Duodenal mucosa (tissue), 2 donors: ENCODE results near the gene TACC2.

ENCODE experiments used
- H3K27ac ChIP-seq: one replicate; pipeline ENCODE4 v1.7.0; 2013; ENCODE audit warnings: low read depth, low read length
- H3K27me3 ChIP-seq, 2 donors: one replicate each; pipeline ENCODE4 v1.7.0; 2013; ENCODE audit warnings: low read length in 2 of 2, control low read depth in 1 of 2; ENCODE audit not compliant: insufficient read depth in 2 of 2, control insufficient read depth in 1 of 2
- H3K36me3 ChIP-seq, 2 donors: one replicate each; pipeline ENCODE4 v1.7.0; 2013; ENCODE audit warnings: low read length in 2 of 2, control low read depth in 1 of 2; ENCODE audit not compliant: insufficient read depth in 2 of 2, control insufficient read depth in 1 of 2
- H3K4me1 ChIP-seq, 2 donors: one replicate each; pipeline ENCODE4 v1.7.0; 2013; ENCODE audit warnings: low read length in 2 of 2, control low read depth in 1 of 2; ENCODE audit not compliant: insufficient read depth in 2 of 2, control insufficient read depth in 1 of 2
- H3K4me3 ChIP-seq, 2 donors: one replicate each; pipeline ENCODE4 v1.7.0; 2013; ENCODE audit warnings: low read length in 2 of 2, low read depth in 1 of 2
- H3K9ac ChIP-seq, 2 donors: one replicate each; pipeline ENCODE4 v1.7.0; 2013; ENCODE audit warnings: low read length in 2 of 2, low read depth in 1 of 2
- H3K9me3 ChIP-seq, 2 donors: one replicate each; pipeline ENCODE4 v1.7.0; 2013; ENCODE audit warnings: low read length in 2 of 2, control low read depth in 1 of 2; ENCODE audit not compliant: control insufficient read depth in 1 of 2

The TACC2 gene

GRCh38 chr10:122044045-122044661 is 55.2 kb downstream of the TACC2 start:
- Histone ChIP-seq H3K27ac (no peak overlapping the region), H3K36me3 (no peaks in the 10 kb centered on the region), H3K4me1 (peaks cover 13 to 15% of the 10 kb centered on the region in 2 donors), H3K27me3 (no peaks in the 10 kb centered on the region), H3K9me3 (no peaks in the 10 kb centered on the region), H3K9ac (peak overlapping the region in 1 of 2 donors; percentile 1), H3K4me3 (peak overlapping the region in 1 of 2 donors; percentile 2)

- H3K4me1 ChIP-seq = peaks cover 14 to 16% of the 10 kb centered on the region in 2 donors
- no peak overlapping the region for H3K27ac ChIP-seq
- H3K36me3 ChIP-seq = no peaks in the 10 kb centered on the region
- H3K9ac ChIP-seq = peak overlapping the region in 1 of 2 donors; percentile 1
- no peaks in the 10 kb centered on the region for H3K27me3 ChIP-seq
- peak overlapping the region; percentile 2 to 13 for H3K4me3 ChIP-seq
- H3K9me3 ChIP-seq = no peaks in the 10 kb centered on the region
Measured at GRCh38 chr10:122044713-122045112, 55.8 kb downstream of the TACC2 start.

GRCh38 chr10:122045212-122045611 is 56.2 kb downstream of the TACC2 start:
- Histone ChIP-seq H3K9ac (no peak overlapping the region), H3K36me3 (no peaks in the 10 kb centered on the region), H3K4me3 (peak overlapping the region in 1 of 2 donors; percentile 13), H3K4me1 (peaks cover 19 to 21% of the 10 kb centered on the region in 2 donors), H3K27me3 (no peaks in the 10 kb centered on the region), H3K9me3 (no peaks in the 10 kb centered on the region), H3K27ac (no peak overlapping the region)

- Histone ChIP-seq H3K27ac (no peak overlapping the region), H3K36me3 (no peaks in the 10 kb centered on the region), H3K9ac (no peak overlapping the region), H3K9me3 (no peaks in the 10 kb centered on the region), H3K4me1 (peaks cover 30 to 32% of the 10 kb centered on the region in 2 donors), H3K4me3 (no peak overlapping the region), H3K27me3 (no peaks in the 10 kb centered on the region)
Measured at GRCh38 chr10:122047560-122047959, 58.6 kb downstream of the TACC2 start.

- H3K27ac ChIP-seq = no peak overlapping the region
Measured at GRCh38 chr10:122049076-122049475, 60.1 kb downstream of the TACC2 start.

GRCh38 chr10:122050311-122050710 is 61.3 kb downstream of the TACC2 start:
- Histone ChIP-seq H3K36me3 (peaks cover 0 to 3% of the 10 kb centered on the region in 2 donors), H3K27ac (no peak overlapping the region), H3K9ac (peak overlapping the region in 1 of 2 donors; percentile 32), H3K9me3 (no peaks in the 10 kb centered on the region), H3K4me3 (peak overlapping the region; percentile 13 to 37), H3K4me1 (peaks cover 17 to 19% of the 10 kb centered on the region in 2 donors), H3K27me3 (no peaks in the 10 kb centered on the region)

More at GRCh38 chr10:122049076-122049475, 60.1 kb downstream of the TACC2 start:
- H3K9me3 ChIP-seq = no peaks in the 10 kb centered on the region
- H3K36me3 ChIP-seq = peaks cover 0 to 3% of the 10 kb centered on the region in 2 donors
- no peaks in the 10 kb centered on the region for H3K27me3 ChIP-seq
- H3K4me1 ChIP-seq = peaks cover 29 to 30% of the 10 kb centered on the region in 2 donors
- H3K9ac ChIP-seq = no peak overlapping the region
- H3K4me3 ChIP-seq = no peak overlapping the region

GRCh38 chr10:122050811-122051210 is 61.8 kb downstream of the TACC2 start:
- H3K9me3 ChIP-seq = no peaks in the 10 kb centered on the region
- H3K36me3 ChIP-seq = peaks cover 0 to 3% of the 10 kb centered on the region in 2 donors
- no peak overlapping the region for H3K27ac ChIP-seq
- H3K4me1 ChIP-seq = peaks cover 15 to 19% of the 10 kb centered on the region in 2 donors
- no peak overlapping the region for H3K9ac ChIP-seq
- no peaks in the 10 kb centered on the region for H3K27me3 ChIP-seq
- H3K4me3 ChIP-seq = no peak overlapping the region

- Histone ChIP-seq H3K27ac (no peak overlapping the region), H3K9ac (no peak overlapping the region)
Measured at GRCh38 chr10:122051609-122052385, 62.8 kb downstream of the TACC2 start.

GRCh38 chr10:122052701-122053100 is 63.7 kb downstream of the TACC2 start:
- Histone ChIP-seq H3K36me3 (peaks cover 0 to 3% of the 10 kb centered on the region in 2 donors), H3K4me1 (peaks cover 19 to 24% of the 10 kb centered on the region in 2 donors), H3K9ac (no peak overlapping the region), H3K4me3 (no peak overlapping the region), H3K9me3 (no peaks in the 10 kb centered on the region), H3K27ac (no peak overlapping the region), H3K27me3 (no peaks in the 10 kb centered on the region)

More at GRCh38 chr10:122051609-122052385, 62.8 kb downstream of the TACC2 start:
- no peak overlapping the region for H3K4me3 ChIP-seq
- no peaks in the 10 kb centered on the region for H3K9me3 ChIP-seq
- H3K4me1 ChIP-seq = peaks cover 19 to 24% of the 10 kb centered on the region in 2 donors
- H3K27me3 ChIP-seq = no peaks in the 10 kb centered on the region
- H3K36me3 ChIP-seq = peaks cover 0 to 3% of the 10 kb centered on the region in 2 donors

- Histone ChIP-seq H3K4me3 (no peak overlapping the region), H3K9me3 (no peaks in the 10 kb centered on the region), H3K9ac (no peak overlapping the region), H3K27ac (no peak overlapping the region), H3K4me1 (peaks cover 19 to 24% of the 10 kb centered on the region in 2 donors), H3K36me3 (peaks cover 0 to 3% of the 10 kb centered on the region in 2 donors), H3K27me3 (no peaks in the 10 kb centered on the region)
Measured at GRCh38 chr10:122053314-122053713, 64.4 kb downstream of the TACC2 start.
